Peyer's patch (tissue), 4 donors: ENCODE data around the gene NSMCE3.

Experiments
- CTCF ChIP-seq, 6 experiments: fragments of 450-650 bp in 4 of 6; fragments of 200-600 bp in 2 of 6; sonication (generic) in 1 of 6; IDR thresholded peaks; one replicate each; pipeline ENCODE4 v1.5.1; 2017 to 2019; ENCODE audit warnings: antibody characterized with exemption in 6 of 6, mild to moderate bottlenecking in 3 of 6, moderate library complexity in 1 of 6
- POLR2A ChIP-seq, 2 donors: fragments of 450-650 bp; IDR thresholded peaks; one replicate each; pipeline ENCODE4 v1.5.1; 2017; ENCODE audit warnings: antibody characterized with exemption in 2 of 2, mild to moderate bottlenecking in 2 of 2, moderate library complexity in 2 of 2

GRCh38 chr15:29308299-29308698 is 38.7 kb upstream of the NSMCE3 start:
- TF ChIP-seq CTCF (IDR thresholded peaks at IDR 0.05) (no peak), POLR2A (IDR thresholded peaks at IDR 0.05) (no peak)
